KMS-11 (cell line): ENCODE measurements around the gene TP63.

Experiments used
- H2AFZ ChIP-seq: fragments of 200-600 bp; sonication (generic); 2 replicates; pipeline ENCODE4 v1.6.1; 2016; ENCODE audit warnings: antibody characterized with exemption, mixed run types, low read depth
- H3K27ac ChIP-seq: fragments of 200-600 bp; sonication (generic); 2 replicates; pipeline ENCODE4 v1.6.1; 2016; ENCODE audit warnings: mild to moderate bottlenecking, mixed run types
- H3K27me3 ChIP-seq: fragments of 200-600 bp; sonication (generic); 2 replicates; pipeline ENCODE4 v1.6.1; 2017; ENCODE audit warnings: mild to moderate bottlenecking, low read depth, mixed run types, moderate library complexity; ENCODE audit not compliant: insufficient read depth
- H3K36me3 ChIP-seq: fragments of 200-600 bp; sonication (generic); 2 replicates; pipeline ENCODE4 v1.6.1; 2017; ENCODE audit warnings: mild to moderate bottlenecking, mixed run types; ENCODE audit not compliant: insufficient read depth
- H3K4me1 ChIP-seq: fragments of 200-600 bp; sonication (generic); 2 replicates; pipeline ENCODE4 v1.6.1; 2016; ENCODE audit warnings: mild to moderate bottlenecking, low read depth, mixed run types; ENCODE audit not compliant: poor library complexity, severe bottlenecking
- H3K4me2 ChIP-seq: fragments of 200-600 bp; sonication (generic); 2 replicates; pipeline ENCODE4 v1.7.0; 2016; ENCODE audit warnings: mild to moderate bottlenecking, mixed run types
- H3K4me3 ChIP-seq: fragments of 200-600 bp; sonication (generic); IDR thresholded peaks from 2 replicates; pipeline ENCODE4 v1.6.1; 2017; ENCODE audit warnings: low read depth, low read length, mixed read lengths; ENCODE audit not compliant: insufficient read depth
- H3K79me2 ChIP-seq: fragments of 200-600 bp; sonication (generic); 2 replicates; pipeline ENCODE4 v1.6.1; 2016; ENCODE audit warnings: low read depth, mixed run types; ENCODE audit not compliant: insufficient read depth
- H3K9ac ChIP-seq: fragments of 200-600 bp; sonication (generic); 2 replicates; pipeline ENCODE4 v1.6.1; 2016; ENCODE audit warnings: mild to moderate bottlenecking, mixed run types
- H4K20me1 ChIP-seq: fragments of 200-600 bp; sonication (generic); 2 replicates; pipeline ENCODE4 v1.6.1; 2016; ENCODE audit warnings: mild to moderate bottlenecking, mixed run types; ENCODE audit not compliant: insufficient read depth
- TF ChIP-seq, protein P1 (sequence below): fragments of 200-600 bp; sonication (generic); conservative IDR thresholded peaks from 2 replicates; pipeline ENCODE4 v1.6.1; 2017; ENCODE audit warnings: low read depth, mild to moderate bottlenecking, antibody characterized with exemption, low read length, moderate library complexity, mixed read lengths

The TP63 gene

DNA sequence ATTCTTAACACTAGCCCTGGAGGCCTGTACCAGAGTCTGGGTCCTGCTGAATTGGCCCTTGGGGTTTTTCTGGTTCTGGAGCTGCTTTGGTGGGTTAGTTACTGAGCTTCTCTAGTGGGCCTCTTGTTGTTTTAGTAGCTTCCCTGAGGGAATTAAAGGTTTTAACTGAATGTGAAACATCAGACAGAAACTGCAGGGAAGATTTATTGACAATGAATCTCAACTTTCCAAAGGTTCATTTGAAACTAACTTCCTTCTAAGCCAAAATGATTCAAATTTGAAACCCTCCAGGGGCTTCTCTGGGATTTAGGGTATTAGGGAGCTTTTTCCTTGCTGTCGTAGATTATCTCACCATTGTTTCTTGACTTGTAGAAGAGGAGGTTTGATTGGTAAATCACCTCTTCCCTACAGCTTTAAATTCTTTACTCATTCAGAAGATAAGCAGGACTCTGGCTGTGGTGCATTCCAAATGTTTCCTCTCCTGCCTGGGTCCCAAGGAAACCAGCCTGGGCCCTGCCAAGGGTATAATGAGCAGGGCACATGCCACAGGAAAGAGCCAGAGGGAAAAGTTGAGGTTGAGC, 71.0 kb downstream of the TP63 start:
- Histone ChIP-seq H3K79me2 (no peaks in the 10 kb centered on the region), H3K27me3 (no peaks in the 10 kb centered on the region), H2AFZ (no peak overlapping the region), H3K4me3 (no peak overlapping the region), H3K27ac (no peak overlapping the region), H4K20me1 (no peaks in the 10 kb centered on the region), H3K9ac (no peak overlapping the region), H3K36me3 (no peaks in the 10 kb centered on the region), H3K4me1 (no peaks in the 10 kb centered on the region), H3K4me2 (no peak overlapping the region)
- TF ChIP-seq, protein P1, sequence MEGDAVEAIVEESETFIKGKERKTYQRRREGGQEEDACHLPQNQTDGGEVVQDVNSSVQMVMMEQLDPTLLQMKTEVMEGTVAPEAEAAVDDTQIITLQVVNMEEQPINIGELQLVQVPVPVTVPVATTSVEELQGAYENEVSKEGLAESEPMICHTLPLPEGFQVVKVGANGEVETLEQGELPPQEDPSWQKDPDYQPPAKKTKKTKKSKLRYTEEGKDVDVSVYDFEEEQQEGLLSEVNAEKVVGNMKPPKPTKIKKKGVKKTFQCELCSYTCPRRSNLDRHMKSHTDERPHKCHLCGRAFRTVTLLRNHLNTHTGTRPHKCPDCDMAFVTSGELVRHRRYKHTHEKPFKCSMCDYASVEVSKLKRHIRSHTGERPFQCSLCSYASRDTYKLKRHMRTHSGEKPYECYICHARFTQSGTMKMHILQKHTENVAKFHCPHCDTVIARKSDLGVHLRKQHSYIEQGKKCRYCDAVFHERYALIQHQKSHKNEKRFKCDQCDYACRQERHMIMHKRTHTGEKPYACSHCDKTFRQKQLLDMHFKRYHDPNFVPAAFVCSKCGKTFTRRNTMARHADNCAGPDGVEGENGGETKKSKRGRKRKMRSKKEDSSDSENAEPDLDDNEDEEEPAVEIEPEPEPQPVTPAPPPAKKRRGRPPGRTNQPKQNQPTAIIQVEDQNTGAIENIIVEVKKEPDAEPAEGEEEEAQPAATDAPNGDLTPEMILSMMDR, result no peak

DNA sequence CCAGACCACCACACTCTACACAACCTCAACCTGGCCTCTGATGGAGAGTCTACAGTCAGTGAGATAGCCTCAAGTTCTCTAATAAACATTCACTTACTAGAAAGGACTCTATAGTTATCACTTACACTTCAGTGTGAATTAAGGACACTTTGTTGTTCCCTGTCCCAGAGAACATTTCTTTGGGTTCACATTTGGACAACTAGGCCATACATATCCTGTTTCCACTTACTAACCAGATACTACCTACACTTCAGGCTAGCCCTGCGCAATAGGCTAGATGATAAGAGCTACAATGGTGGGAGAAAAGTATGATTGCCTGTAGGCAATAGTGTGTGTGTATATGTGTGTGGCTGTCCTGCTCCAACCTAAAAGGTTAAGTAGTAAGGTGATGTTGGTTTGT, 72.7 kb downstream of the TP63 start:
- Histone ChIP-seq H3K79me2 (no peaks in the 10 kb centered on the region), H3K36me3 (no peaks in the 10 kb centered on the region), H3K4me3 (no peak overlapping the region), H4K20me1 (no peaks in the 10 kb centered on the region), H3K4me2 (no peak overlapping the region), H3K27ac (no peak overlapping the region), H3K4me1 (peaks cover 13% of the 10 kb centered on the region), H2AFZ (no peak overlapping the region), H3K9ac (no peak overlapping the region), H3K27me3 (no peaks in the 10 kb centered on the region)
- TF ChIP-seq, protein P1, result no peak

DNA sequence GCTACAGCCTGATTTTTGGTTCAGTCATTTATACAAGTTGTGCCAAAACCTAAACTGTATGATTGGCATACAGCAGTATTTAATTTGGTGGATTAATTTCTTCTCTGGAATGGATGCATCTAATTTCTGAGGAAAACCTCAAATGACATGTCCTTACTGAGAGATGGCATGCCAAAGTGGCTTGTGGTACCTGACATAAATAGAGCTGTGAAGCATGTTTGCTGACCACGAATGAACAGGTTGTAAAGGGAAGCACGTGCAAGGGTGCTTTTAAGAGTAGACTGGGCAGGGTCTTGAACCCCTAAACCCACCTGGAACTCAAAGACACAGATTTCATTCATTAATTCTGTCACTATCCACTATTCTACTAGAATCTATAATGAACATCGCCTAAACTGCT, 77.2 kb downstream of the TP63 start:
- no peak overlapping the region for H3K27ac ChIP-seq
- H4K20me1 ChIP-seq, result no peaks in the 10 kb centered on the region
- TF ChIP-seq, protein P1, result no peak
- no peak overlapping the region for H3K4me2 ChIP-seq
- no peaks in the 10 kb centered on the region for H3K27me3 ChIP-seq
- peaks cover 37% of the 10 kb centered on the region for H3K4me1 ChIP-seq
- H2AFZ ChIP-seq, result peak overlapping the region; percentile 31; the same call in 1 of the 2 replicates
- H3K79me2 ChIP-seq, result no peaks in the 10 kb centered on the region
- no peaks in the 10 kb centered on the region for H3K36me3 ChIP-seq
- H3K9ac ChIP-seq, result no peak overlapping the region
- H3K4me3 ChIP-seq, result no peak overlapping the region

GRCh38 chr3:189710620-189711402, 79.6 kb downstream of the TP63 start:
- Histone ChIP-seq H3K79me2 (no peaks in the 10 kb centered on the region), H3K4me2 (peak overlapping the region; percentile 16; the same call in 1 of the 2 replicates), H3K9ac (no peak overlapping the region), H3K4me3 (no peak overlapping the region), H3K27me3 (no peaks in the 10 kb centered on the region), H3K4me1 (peaks cover 43% of the 10 kb centered on the region), H4K20me1 (no peaks in the 10 kb centered on the region), H3K27ac (peak overlapping the region; percentile 25), H2AFZ (peak overlapping the region; percentile 5; the same call in 1 of the 2 replicates), H3K36me3 (no peaks in the 10 kb centered on the region)
- TF ChIP-seq, protein P1, result no peak
